HG03025 (cell line): Measurements from ENCODE around the gene VKORC1.
"Not testable (repeated sequence)": the region's sequence is repeated elsewhere in the genome, so short reads cannot be mapped to it uniquely, and the experiment has no call there.

Experiments used
- ATAC-seq: cut with Tn5 transposase; IDR thresholded peaks from one replicate; pipeline ENCODE4 v1.9.1; 2021; ENCODE audit warnings: mild to moderate bottlenecking, moderate library complexity; ENCODE audit not compliant: unreplicated experiment, low FRiP score

The VKORC1 gene

GRCh38 chr16:31108035-31108793, 13.6 kb upstream of the VKORC1 start, which contains the start of gene BCKDK:
BCKDK (plus strand) TSS chr16:31108386; CDS start chr16:31109224, 838 bp downstream.
- ATAC-seq: no peak

GRCh38 chr16:31107465-31107867, 12.9 kb upstream of the VKORC1 start:
- no peak for ATAC-seq

- ATAC-seq: no peak
These were observed 12.2 kb upstream of the VKORC1 start for GRCh38 chr16:31106509-31107464.

GRCh38 chr16:31105677-31106213, 11.1 kb upstream of the VKORC1 start:
- no peak for ATAC-seq

GRCh38 chr16:31100876-31101641, 6.5 kb upstream of the VKORC1 start:
- ATAC-seq: not testable (repeated sequence)

- ATAC-seq: no peak
These were observed 5.5 kb upstream of the VKORC1 start for GRCh38 chr16:31099860-31100638.

GRCh38 chr16:31094088-31094423, 541 bp downstream of the VKORC1 start:
- no peak for ATAC-seq

- ATAC-seq: no peak
These were observed 1.4 kb downstream of the VKORC1 start for GRCh38 chr16:31093132-31093703.

GRCh38 chr16:31092330-31092729, 2.3 kb downstream of the VKORC1 start:
- no peak for ATAC-seq

- no peak for ATAC-seq
These were observed 4.1 kb downstream of the VKORC1 start for GRCh38 chr16:31090540-31090939.

- no peak for ATAC-seq
These were observed 5.4 kb downstream of the VKORC1 start for GRCh38 chr16:31089199-31089598.

- ATAC-seq: no peak
These were observed 6.0 kb downstream of the VKORC1 start, which contains the start of gene PRSS53 for GRCh38 chr16:31088459-31089183. PRSS53 (minus strand) TSS chr16:31088943; CDS start chr16:31088809, 134 bp downstream.

GRCh38 chr16:31087971-31088370, 6.6 kb downstream of the VKORC1 start:
- no peak for ATAC-seq

GRCh38 chr16:31087481-31087880, 7.1 kb downstream of the VKORC1 start:
- no peak for ATAC-seq

- ATAC-seq: no peak
These were observed 8.0 kb downstream of the VKORC1 start for GRCh38 chr16:31086629-31086906.

- no peak for ATAC-seq
These were observed 8.5 kb downstream of the VKORC1 start for GRCh38 chr16:31085873-31086628.

- ATAC-seq: no peak
These were observed 9.2 kb downstream of the VKORC1 start for GRCh38 chr16:31085411-31085810.
